Neuron (in vitro differentiated cells): ENCODE data around the gene ADGRV1.

Experiments
- H2AFZ ChIP-seq: one replicate; pipeline ENCODE4 v1.6.1; 2013; ENCODE audit warnings: low read depth, mild to moderate bottlenecking, inconsistent platforms, low read length, moderate library complexity
- H3K27me3 ChIP-seq: one replicate; pipeline ENCODE4 v1.6.1; 2013; ENCODE audit warnings: low read length; ENCODE audit not compliant: insufficient read depth
- H3K36me3 ChIP-seq: one replicate; pipeline ENCODE4 v1.6.1; 2013; ENCODE audit warnings: low read length; ENCODE audit not compliant: insufficient read depth
- H3K4me1 ChIP-seq: one replicate; pipeline ENCODE4 v1.6.1; 2013; ENCODE audit warnings: low read length; ENCODE audit not compliant: insufficient read depth
- H3K4me3 ChIP-seq: 2 replicates; pipeline ENCODE4 v1.5.1; 2013; ENCODE audit warnings: mild to moderate bottlenecking, low read length, moderate library complexity
- H3K9me3 ChIP-seq: one replicate; pipeline ENCODE4 v1.6.1; 2013; ENCODE audit warnings: low read length

The ADGRV1 gene

DNA sequence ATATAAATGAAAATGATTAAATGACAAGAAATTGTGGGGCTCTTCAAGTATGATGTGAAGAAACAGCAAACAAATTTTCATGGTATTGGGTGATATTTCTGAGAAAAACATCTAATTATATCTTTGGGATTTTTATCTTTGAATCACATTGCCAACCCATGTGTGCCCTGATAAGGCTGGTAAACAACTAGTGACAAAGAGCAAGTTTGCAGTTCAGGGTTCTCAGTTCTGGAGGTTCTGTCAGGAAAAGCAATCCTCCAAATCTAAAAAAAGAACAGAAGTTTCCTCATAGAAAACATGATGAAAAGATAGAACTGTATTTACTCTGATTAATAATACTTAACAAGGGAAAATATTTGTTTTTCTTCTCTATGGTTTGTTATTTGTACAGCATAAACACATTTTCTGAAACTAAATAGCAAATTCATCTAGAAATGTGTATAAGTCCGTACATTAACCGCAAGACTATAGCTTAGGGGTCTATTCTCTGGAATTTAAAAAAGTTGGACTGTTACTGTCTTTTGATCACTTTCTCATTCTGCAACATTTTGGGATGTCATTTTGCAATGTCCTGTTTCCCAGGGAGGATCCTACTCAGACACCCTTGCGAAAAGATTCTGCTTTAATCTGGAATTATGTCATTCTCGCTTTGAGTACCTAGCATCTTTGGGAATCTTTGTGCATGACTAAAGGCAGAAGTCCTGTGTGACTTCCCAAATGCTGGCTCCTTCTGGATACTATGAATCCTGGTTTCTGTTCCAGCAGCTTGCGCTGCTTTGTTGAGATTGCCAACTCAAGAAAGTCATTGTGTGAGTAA is 308.5 kb downstream of the ADGRV1 start:
- Histone ChIP-seq H3K9me3 (no peaks in the 10 kb centered on the region), H3K4me3 (no peak overlapping the region), H3K4me1 (peaks cover 3% of the 10 kb centered on the region)

DNA sequence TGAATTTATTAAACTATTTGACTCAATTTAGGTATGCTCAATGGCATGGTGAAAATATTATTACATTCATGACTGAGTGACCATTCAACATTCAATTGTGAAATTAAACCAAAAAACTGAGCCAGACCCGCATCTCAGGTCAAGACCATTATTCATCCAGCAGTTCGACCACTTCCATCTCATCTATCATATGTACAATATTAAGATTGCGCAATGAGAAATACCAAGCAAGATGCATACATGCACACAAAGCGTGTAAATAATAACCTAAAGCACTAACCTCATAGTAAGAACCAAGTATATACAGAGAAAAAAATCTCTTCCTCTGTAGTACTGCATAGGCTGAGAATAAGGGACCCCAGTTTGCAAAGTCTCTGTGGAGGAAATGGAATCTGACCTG is 310.2 kb downstream of the ADGRV1 start:
- Histone ChIP-seq H3K9me3 (no peaks in the 10 kb centered on the region), H3K27me3 (no peaks in the 10 kb centered on the region), H3K36me3 (peaks cover 12% of the 10 kb centered on the region)

More for the DNA sequence above, 308.5 kb downstream of the ADGRV1 start:
- H3K27me3 ChIP-seq: no peaks in the 10 kb centered on the region
- no peak overlapping the region for H2AFZ ChIP-seq
- H3K36me3 ChIP-seq: peaks cover 19% of the 10 kb centered on the region

DNA sequence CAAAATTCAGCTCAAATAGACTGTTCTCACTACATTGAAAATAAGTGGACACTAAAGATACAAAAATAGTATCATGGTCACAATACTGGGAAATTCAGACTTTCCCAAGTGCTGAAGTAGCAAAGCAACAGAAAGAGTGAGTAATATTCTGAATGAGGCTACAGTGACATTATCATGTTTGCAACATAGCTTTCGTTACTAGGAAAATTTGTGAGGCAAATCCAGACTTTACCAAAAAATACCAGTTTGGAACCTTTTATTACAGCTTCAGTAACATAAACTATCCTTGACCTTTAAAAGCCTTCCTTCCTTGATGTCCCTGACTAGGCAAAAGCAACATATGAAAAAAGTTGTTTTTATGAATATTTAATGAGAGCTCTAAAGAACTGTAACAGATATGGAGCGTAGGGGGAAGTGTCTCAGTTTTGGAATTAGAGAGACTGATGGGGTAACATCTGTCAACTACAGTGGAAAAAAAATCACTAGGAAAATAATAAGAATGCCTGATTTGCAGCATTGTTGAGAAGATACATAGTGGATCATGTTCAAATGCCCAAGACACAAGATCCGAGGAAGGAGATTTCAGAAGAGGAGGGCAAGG is 312.9 kb downstream of the ADGRV1 start:
- H3K4me1 ChIP-seq: peaks cover 14% of the 10 kb centered on the region
- H2AFZ ChIP-seq: no peak overlapping the region
- H3K36me3 ChIP-seq: peaks cover 10% of the 10 kb centered on the region
- H3K9me3 ChIP-seq: no peaks in the 10 kb centered on the region
- no peak overlapping the region for H3K4me3 ChIP-seq
- no peaks in the 10 kb centered on the region for H3K27me3 ChIP-seq

More for the DNA sequence above, 310.2 kb downstream of the ADGRV1 start:
- peaks cover 3% of the 10 kb centered on the region for H3K4me1 ChIP-seq
- no peak overlapping the region for H3K4me3 ChIP-seq
- H2AFZ ChIP-seq: no peak overlapping the region

DNA sequence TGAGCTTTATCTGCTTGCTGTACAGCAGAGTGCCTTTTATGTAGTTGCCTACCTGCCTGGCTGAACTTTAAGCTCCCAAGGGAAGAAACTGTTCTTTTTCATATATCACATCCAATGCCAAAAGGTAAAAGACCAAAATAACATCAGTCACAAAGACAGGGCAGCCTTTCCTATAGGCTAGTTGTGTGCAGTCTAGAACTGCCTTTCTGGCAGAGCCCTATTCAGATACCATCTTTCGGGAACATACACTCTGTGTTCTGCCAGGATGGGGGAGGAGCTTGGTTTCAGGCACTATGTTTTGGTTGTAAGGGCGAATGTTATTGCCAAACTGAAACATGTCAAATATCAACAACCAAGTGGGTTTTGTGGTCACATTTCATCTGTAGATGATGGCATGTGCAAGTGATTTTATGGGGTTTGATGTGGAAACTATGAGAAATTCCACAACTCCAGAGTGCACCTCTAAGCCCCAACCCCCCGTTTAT is 314.5 kb downstream of the ADGRV1 start:
- Histone ChIP-seq H3K27me3 (no peaks in the 10 kb centered on the region), H2AFZ (no peak overlapping the region), H3K9me3 (no peaks in the 10 kb centered on the region), H3K4me1 (peaks cover 14% of the 10 kb centered on the region), H3K4me3 (no peak overlapping the region), H3K36me3 (peaks cover 13% of the 10 kb centered on the region)

DNA sequence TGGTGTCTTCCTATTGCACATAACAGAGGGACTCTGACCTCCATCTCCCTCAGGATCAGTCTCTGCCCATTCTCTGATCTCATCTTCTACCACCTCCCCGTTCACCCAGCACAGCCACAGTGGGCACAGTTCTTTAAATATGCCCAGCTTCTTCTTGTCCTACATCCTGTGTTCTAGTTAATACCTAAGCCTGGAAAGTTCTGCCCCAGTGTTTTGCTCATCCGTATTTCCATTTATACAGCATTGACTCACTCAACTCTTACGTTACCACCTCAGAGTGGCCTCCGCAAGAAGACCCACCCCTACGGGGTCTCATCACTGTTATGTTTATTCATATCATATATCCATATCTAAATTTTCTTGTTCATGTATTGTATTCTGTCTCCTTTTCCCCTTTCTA is 315.5 kb downstream of the ADGRV1 start:
- no peaks in the 10 kb centered on the region for H3K9me3 ChIP-seq
- H3K4me3 ChIP-seq: no peak overlapping the region
- peaks cover 14% of the 10 kb centered on the region for H3K4me1 ChIP-seq
- H2AFZ ChIP-seq: no peak overlapping the region
- H3K36me3 ChIP-seq: peaks cover 11% of the 10 kb centered on the region
- H3K27me3 ChIP-seq: no peaks in the 10 kb centered on the region

DNA sequence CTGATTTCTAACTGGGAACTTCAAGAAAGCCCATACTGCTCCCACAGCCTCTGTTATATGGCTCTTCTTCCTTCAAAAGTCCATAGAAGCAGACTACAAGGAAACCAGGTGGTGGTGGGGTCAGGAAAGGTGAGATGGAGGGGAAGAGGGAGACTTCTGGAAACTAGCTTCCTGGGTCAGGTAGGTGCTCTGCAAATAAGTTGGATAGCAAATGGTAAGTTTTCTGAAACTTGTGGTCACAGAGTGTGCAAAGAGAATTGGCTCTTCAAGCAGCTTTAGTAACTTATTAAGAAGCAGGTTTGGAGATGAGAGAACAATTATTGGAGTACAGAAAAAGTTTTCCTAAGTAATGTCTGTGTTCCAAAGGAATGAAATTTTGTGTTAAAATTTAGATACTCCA is 316.9 kb downstream of the ADGRV1 start:
- H3K4me3 ChIP-seq: no peak overlapping the region
- H3K27me3 ChIP-seq: no peaks in the 10 kb centered on the region
- H2AFZ ChIP-seq: no peak overlapping the region
- H3K36me3 ChIP-seq: peaks cover 14% of the 10 kb centered on the region
- H3K4me1 ChIP-seq: peaks cover 14% of the 10 kb centered on the region
- no peaks in the 10 kb centered on the region for H3K9me3 ChIP-seq

DNA sequence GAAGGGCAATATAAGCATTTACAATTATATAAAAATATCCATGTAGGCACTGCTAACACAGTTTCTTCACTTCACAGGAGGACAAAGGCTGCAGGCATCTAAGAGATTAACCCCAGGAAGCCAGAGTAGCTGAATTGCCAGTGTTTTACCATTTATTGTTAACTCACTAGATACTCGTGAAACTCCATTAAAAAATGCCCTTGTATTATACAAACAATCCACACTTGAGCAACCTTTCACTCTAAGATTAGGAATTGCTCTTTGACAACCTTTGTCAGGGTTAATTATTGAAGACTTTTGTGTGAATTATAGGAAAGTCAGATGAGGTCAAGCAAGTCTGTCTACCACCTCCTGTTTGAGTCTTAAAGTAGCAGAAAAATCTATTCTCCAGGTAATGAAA is 317.8 kb downstream of the ADGRV1 start:
- Histone ChIP-seq H2AFZ (no peak overlapping the region), H3K9me3 (no peaks in the 10 kb centered on the region), H3K36me3 (peaks cover 20% of the 10 kb centered on the region), H3K27me3 (no peaks in the 10 kb centered on the region), H3K4me3 (no peak overlapping the region), H3K4me1 (peaks cover 14% of the 10 kb centered on the region)

DNA sequence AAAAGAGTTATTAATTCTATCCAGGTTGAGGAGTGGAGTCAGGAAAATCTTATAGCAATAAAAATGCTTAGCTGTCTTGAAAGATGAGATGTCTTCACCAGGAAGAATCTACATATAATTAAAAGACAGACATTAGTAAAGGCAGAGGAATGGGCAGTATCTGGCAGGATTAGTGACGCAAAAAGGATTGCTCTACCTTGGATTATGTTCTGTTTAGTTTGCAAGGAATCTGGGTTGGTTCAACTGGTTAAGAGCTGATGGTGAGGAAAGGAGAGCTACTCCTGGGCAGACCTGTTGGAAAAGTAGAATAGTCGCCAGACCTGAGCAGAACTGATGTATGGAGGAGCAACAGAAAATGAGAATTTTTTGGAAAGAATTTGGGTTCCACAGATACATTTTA is 318.5 kb downstream of the ADGRV1 start:
- peaks cover 14% of the 10 kb centered on the region for H3K4me1 ChIP-seq
- no peak overlapping the region for H3K4me3 ChIP-seq
- H3K27me3 ChIP-seq: no peaks in the 10 kb centered on the region

DNA sequence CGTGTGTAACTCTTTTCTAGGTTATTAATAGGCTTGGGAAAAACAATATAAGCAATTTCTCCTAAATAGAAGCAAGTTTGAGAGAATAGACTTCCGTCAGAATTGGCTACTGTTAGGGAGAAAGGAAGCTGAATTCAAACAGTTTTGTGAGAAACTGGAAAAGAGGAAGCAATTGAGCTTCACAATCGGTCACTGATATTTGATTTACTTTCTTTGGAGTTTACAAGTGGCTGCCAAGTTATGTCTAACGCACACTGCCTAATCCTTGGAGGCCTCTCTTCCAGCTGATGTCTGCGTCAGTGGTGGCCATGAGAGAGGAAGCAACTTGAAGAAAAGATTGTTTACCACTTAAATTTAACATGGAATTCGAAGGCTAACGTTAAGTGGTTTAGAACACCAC is 319.5 kb downstream of the ADGRV1 start:
- no peak overlapping the region for H3K4me3 ChIP-seq
- H3K27me3 ChIP-seq: no peaks in the 10 kb centered on the region
- H3K9me3 ChIP-seq: no peaks in the 10 kb centered on the region
- H3K4me1 ChIP-seq: peaks cover 14% of the 10 kb centered on the region
- H2AFZ ChIP-seq: no peak overlapping the region
- peaks cover 23% of the 10 kb centered on the region for H3K36me3 ChIP-seq

More for the DNA sequence above, 318.5 kb downstream of the ADGRV1 start:
- no peak overlapping the region for H2AFZ ChIP-seq
- H3K36me3 ChIP-seq: peaks cover 20% of the 10 kb centered on the region
- H3K9me3 ChIP-seq: no peaks in the 10 kb centered on the region

DNA sequence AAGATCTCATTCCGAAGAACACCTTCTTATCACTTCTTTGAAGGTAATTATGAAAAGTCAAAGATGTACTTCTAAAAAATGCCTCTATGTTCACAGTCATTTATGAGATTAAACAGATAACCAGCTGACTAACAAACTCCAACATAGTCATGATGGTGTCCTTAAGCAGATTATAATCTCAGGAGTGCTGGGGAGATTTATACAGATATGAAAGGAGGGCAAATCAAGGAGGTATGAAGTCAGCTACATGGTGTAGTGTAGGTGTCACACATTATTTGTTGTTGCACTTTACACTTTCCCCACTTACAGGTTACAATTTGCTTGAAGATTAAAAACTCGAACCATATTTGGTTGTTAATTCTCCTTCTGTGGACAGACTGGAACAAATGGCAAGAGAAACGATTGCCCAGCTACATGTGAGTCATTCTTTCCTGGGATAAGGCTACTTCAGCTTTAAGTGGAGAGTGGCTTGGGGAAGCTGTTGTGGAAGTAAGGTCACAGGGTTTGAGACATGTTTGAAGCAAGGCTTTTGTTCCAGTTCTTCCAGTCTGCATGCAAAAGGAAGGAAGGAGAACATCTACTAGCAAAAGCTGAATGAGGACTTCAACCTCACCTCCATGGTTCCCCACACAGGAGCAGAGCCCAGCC is 320.1 kb downstream of the ADGRV1 start:
- peaks cover 23% of the 10 kb centered on the region for H3K36me3 ChIP-seq
- no peaks in the 10 kb centered on the region for H3K27me3 ChIP-seq
- no peaks in the 10 kb centered on the region for H3K9me3 ChIP-seq
- peaks cover 14% of the 10 kb centered on the region for H3K4me1 ChIP-seq
- no peak overlapping the region for H3K4me3 ChIP-seq
- no peak overlapping the region for H2AFZ ChIP-seq

DNA sequence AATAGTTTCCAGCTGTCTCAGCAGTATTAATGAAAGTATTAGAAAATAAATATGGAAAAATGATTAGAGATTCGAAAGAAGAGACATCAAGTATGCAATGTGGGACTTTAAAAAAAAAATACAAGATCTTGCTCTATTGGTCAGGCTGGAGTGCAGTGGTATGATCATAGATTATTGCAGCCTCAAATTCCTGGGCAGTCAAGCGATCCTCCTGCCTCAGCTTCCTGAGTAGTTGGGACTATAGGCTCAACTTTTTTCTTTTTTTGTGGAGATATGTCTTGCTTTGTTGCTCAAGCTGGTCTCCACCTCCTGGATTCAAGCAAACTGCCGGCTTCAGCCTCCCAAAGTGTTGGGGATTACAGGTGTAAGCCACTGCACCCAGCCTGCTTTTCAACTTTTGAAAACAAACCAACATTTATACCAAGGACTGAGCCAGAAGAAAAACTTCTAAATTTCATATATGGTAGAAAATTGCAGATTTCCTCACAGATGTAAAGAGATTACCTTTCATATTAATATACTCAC is 323.1 kb downstream of the ADGRV1 start:
- no peak overlapping the region for H2AFZ ChIP-seq
- H3K4me1 ChIP-seq: no peaks in the 10 kb centered on the region
- H3K36me3 ChIP-seq: peaks cover 23% of the 10 kb centered on the region

DNA sequence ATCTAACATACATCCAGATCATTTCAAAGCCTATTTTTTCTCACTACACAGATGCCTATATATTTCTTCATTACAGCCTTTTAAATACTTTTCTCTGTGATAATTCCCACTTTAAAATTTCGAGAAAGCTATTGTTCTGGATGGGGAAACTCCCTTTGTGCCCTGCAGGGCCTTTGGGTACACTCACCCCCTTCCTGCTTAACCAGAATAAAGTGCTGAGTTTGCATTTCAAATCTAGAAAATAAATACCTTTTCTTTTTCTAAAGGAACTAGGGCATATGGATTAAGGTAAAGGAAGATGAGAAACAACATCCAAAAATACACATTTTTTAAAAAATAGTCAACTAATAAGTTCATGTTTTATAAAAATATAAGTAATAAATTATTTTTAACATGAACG is 323.9 kb downstream of the ADGRV1 start:
- H3K36me3 ChIP-seq: peaks cover 23% of the 10 kb centered on the region
- no peaks in the 10 kb centered on the region for H3K4me1 ChIP-seq
- no peaks in the 10 kb centered on the region for H3K27me3 ChIP-seq
- H3K9me3 ChIP-seq: no peaks in the 10 kb centered on the region
- no peak overlapping the region for H2AFZ ChIP-seq
- no peak overlapping the region for H3K4me3 ChIP-seq

More for the DNA sequence above, 323.1 kb downstream of the ADGRV1 start:
- H3K9me3 ChIP-seq: no peaks in the 10 kb centered on the region
- no peaks in the 10 kb centered on the region for H3K27me3 ChIP-seq
- H3K4me3 ChIP-seq: no peak overlapping the region
